T-helper 1 cell treated with Interleukin-12 subunit alpha and Interleukin-12 subunit beta and Interleukin-4 antibody, amounts not matched to agents 30 μg/mL and 1 μg/mL, for 36 hours (primary cell): ENCODE results near the gene RHOB.

Source experiments
- H3K27ac Mint-ChIP-seq: one replicate; pipeline ENCODE4 v1.8.0; 2021; ENCODE audit warnings: mild to moderate bottlenecking, mixed read lengths
- H3K27me3 Mint-ChIP-seq: one replicate; pipeline ENCODE4 v1.8.0; 2021; ENCODE audit warnings: low read depth, mixed read lengths
- H3K36me3 Mint-ChIP-seq: one replicate; pipeline ENCODE4 v1.8.0; 2021; ENCODE audit warnings: low read depth, mixed read lengths
- H3K4me1 Mint-ChIP-seq: one replicate; pipeline ENCODE4 v1.8.0; 2021; ENCODE audit warnings: low read depth, mixed read lengths
- H3K4me3 Mint-ChIP-seq: one replicate; pipeline ENCODE4 v1.8.0; 2021; ENCODE audit warnings: mild to moderate bottlenecking, moderate library complexity, mixed read lengths
- H3K9me3 Mint-ChIP-seq: one replicate; pipeline ENCODE4 v1.8.0; 2021; ENCODE audit warnings: mixed read lengths

Gene RHOB

DNA sequence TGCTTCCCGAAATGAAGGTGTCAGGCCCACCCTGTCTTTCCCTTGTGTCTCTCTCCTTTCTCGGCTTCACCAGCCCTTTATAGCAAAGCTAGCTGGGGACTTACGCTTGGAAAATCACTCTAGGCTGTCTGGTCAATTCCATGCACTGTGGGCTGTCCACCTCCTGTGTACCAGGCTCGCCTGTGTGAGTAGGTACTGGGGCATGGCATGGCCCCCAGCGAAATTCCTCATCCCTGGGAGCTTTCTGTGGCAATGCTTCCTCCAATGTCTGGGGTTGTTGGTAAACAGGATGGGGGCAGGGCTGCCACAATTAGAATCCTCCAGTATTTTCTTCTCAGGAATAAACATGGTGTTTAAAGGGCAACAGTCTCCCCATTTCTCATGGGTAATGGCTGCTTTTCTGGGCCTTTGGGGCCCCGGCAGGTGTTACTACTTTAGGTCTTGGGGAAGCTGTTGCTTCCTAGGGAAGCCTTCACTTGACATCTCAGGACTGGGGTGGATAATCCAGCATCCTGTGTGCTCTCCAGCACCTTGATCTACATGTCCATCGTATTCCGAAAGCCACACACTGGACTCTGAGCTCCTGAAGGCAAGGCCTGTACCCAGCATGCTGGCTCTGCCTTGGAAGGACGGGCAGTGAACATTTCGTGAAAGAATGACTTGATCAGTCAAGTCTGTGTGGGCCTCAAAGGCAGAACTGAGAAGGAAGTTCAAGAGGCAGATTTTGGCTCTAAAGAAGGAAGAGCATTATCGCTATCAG, 21.1 kb downstream of the RHOB start:
- Mint-ChIP-seq H3K27ac (no peak overlapping the region), H3K36me3 (no peaks in the 10 kb centered on the region), H3K9me3 (no peaks in the 10 kb centered on the region), H3K4me1 (no peaks in the 10 kb centered on the region), H3K4me3 (no peak overlapping the region), H3K27me3 (peaks cover 10% of the 10 kb centered on the region)

DNA sequence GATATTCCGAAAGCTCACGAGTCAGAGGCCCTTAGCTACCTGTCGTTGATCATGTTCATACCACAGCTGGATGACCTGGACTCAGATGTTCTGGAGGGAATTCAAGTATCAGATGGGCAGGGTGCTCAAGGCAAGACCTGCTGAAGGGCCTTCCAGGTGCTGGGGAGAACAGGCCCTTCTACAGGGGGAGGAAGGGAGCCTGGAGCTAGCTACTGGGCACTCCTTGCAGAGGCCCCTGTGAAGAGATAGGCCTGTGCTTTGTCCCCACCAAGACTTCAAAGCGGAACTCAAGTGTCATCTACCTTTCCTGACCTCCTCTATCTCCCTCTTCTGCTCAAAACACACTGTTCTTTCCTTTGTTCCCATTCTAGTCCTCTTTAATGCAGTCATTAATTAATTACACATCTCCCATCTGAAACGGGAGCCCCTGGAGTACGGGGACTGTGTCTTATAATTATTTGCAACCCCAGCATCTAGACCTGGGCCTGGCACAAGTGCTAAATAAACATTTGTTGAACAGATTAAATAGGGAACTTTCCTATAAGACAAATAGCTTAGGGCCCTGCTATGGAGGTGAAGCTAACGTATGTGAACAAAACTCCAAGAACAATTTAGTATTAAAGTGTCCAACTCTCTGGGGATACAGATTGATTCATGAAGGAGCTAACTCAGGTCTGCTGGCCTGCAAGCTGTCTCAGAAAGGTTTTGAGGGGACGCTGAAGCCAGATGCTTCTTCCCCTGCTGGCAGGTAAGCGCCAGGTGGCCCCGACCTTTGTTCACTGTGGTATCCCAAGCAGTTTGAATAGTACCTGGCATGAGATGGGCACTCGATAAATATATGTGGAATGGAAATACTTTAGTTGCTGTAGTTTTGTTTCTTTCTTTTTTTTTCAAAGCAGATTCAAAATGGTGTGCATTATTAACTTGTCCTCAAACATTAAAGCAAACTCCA, 22.0 kb downstream of the RHOB start:
- Mint-ChIP-seq H3K9me3 (no peaks in the 10 kb centered on the region), H3K36me3 (no peaks in the 10 kb centered on the region), H3K4me1 (no peaks in the 10 kb centered on the region), H3K27ac (no peak overlapping the region), H3K4me3 (no peak overlapping the region), H3K27me3 (peaks cover 5% of the 10 kb centered on the region)

DNA sequence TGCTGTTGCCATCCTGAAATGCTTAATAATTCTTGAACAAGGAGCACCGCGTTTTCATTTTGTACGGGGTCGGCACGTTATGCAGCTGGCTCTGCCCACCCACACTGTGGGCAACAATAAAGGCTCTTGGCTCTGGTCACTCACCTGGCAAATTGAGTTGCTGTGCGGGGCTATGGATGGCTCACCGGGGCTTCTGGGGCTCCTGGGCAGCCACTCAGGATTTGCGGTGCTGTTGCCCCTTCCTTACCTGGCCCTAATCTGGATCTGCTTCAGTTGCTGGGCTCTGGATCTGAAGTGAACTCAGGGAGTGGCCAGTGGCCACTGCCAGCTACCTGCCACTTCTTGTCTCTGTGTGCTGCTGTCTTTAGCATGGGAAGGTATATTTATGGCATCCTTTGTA, 22.7 kb downstream of the RHOB start:
- Mint-ChIP-seq H3K27ac (no peak overlapping the region), H3K27me3 (peaks cover 3% of the 10 kb centered on the region), H3K9me3 (no peaks in the 10 kb centered on the region), H3K4me1 (no peaks in the 10 kb centered on the region), H3K4me3 (no peak overlapping the region), H3K36me3 (no peaks in the 10 kb centered on the region)

DNA sequence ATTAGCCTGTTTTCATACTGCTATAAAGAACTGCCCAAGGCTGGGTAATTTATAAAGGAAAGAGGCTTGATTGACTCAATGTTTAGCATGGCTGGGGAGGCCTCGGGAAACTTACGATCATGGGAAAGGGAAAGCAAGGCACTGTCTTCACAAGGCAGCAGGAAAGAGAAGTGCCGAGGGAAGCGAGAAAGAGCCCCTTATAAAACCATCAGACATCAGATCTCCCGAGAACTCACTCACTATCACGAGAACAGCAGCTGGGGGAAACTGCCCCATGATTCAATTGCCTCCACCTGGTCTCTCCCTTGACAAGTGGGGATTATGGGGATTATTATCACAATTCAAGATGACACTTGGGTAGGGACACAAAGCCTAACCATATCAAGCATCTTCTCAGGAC, 23.3 kb downstream of the RHOB start:
- no peaks in the 10 kb centered on the region for H3K36me3 Mint-ChIP-seq
- H3K27ac Mint-ChIP-seq: no peak overlapping the region
- no peak overlapping the region for H3K4me3 Mint-ChIP-seq
- H3K4me1 Mint-ChIP-seq: no peaks in the 10 kb centered on the region
- peaks cover 3% of the 10 kb centered on the region for H3K27me3 Mint-ChIP-seq
- no peaks in the 10 kb centered on the region for H3K9me3 Mint-ChIP-seq

DNA sequence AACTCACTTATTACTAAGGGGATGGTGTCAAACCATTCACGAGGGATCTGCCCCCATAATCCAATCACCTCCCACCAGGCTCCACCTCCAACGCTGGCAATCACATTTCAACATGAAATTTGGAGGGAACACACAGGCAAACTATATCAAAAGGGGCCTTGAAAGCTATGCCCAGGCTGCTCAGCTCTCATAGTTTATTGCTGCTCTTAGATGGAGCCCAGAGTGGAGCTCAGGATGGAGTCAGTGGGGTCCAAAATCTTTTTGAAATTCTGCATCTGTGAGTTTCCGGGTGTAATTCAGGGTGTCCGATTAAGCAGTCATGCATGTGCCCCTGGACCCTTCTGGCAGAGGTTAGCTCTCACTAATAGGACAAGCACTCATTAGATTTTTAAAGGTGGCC, 24.3 kb downstream of the RHOB start:
- no peak overlapping the region for H3K4me3 Mint-ChIP-seq
- H3K27ac Mint-ChIP-seq: no peak overlapping the region
- no peaks in the 10 kb centered on the region for H3K9me3 Mint-ChIP-seq
- H3K27me3 Mint-ChIP-seq: peaks cover 3% of the 10 kb centered on the region
- H3K36me3 Mint-ChIP-seq: no peaks in the 10 kb centered on the region
- H3K4me1 Mint-ChIP-seq: no peaks in the 10 kb centered on the region

DNA sequence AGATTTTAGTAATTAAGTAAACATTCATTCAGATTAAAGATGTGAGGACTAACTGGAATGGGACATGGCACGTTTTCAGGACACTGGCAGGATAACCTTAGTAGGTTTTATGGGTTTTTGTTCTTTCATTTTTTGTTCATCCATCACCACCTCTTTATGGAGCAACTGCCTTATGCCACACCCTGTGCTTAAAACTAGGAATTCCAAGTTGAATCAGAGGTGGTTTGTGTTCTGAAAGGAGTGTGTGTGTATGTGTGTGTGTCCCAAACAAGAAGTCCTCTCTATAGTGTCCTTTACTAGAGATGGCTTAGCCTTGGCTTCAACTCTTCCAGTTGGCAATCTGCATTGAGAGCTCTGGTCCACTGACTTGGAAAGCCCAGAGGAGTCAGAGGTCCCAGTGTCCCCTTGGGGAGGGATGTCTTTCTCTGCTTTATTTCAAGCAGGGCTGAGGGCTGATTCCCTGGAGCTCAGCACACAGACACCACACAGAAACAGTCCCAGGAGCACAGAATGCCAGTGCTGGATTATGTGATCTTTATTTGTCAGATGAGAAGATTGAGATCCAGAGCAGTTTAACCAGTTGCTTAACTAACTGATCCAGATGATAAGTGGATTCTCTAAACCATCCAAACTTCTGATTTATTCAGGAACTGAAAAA, 25.2 kb downstream of the RHOB start:
- H3K36me3 Mint-ChIP-seq: no peaks in the 10 kb centered on the region
- H3K27ac Mint-ChIP-seq: no peak overlapping the region
- H3K4me3 Mint-ChIP-seq: no peak overlapping the region
- peaks cover 3% of the 10 kb centered on the region for H3K27me3 Mint-ChIP-seq
- no peaks in the 10 kb centered on the region for H3K4me1 Mint-ChIP-seq
- H3K9me3 Mint-ChIP-seq: no peaks in the 10 kb centered on the region

DNA sequence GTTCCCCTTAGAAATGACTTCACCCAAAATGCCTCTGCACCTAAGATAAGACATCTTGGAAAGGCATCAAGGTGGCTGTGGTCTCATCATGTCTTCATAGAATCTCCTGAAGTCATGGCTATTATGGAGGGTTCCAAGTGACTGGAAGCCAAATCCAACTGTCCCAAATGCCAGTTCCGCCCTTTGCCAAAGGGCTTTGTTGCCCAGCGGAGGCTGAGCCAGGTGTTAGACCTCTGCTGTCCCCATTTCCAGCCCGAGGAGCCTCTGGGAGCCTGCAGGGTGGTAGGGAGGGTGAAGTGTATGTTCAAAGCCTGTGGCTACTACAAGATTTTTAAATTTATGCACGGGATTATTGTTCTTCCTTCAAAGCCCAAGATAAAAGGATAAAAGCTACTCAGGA, 25.7 kb downstream of the RHOB start:
- no peaks in the 10 kb centered on the region for H3K36me3 Mint-ChIP-seq
- H3K4me1 Mint-ChIP-seq: no peaks in the 10 kb centered on the region

DNA sequence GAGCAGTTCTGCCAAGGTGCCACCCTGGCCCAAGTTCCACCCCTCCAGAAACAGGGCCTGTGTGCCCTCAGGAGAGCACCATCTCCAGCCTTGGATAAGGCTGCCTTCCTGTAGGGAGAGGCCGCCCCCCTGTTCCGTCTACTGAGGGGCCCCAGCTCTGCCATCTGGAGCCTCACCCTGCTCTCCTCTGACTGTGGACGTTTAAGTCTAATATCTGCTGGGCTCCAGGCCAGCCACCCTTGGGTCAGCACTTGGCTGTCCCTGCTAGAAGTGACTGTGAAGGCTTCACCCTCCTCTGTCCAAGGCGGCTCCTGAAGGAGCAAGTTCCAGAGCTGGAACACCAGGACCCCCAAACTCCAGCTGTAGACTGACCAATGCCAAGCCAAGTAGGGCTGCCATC, 26.3 kb downstream of the RHOB start:
- Mint-ChIP-seq H3K9me3 (no peaks in the 10 kb centered on the region), H3K36me3 (no peaks in the 10 kb centered on the region), H3K27me3 (peaks cover 3% of the 10 kb centered on the region), H3K4me3 (no peak overlapping the region), H3K27ac (no peak overlapping the region), H3K4me1 (no peaks in the 10 kb centered on the region)

More for the DNA sequence above, 25.7 kb downstream of the RHOB start:
- Mint-ChIP-seq H3K4me3 (no peak overlapping the region), H3K27ac (no peak overlapping the region), H3K9me3 (no peaks in the 10 kb centered on the region), H3K27me3 (peaks cover 3% of the 10 kb centered on the region)

DNA sequence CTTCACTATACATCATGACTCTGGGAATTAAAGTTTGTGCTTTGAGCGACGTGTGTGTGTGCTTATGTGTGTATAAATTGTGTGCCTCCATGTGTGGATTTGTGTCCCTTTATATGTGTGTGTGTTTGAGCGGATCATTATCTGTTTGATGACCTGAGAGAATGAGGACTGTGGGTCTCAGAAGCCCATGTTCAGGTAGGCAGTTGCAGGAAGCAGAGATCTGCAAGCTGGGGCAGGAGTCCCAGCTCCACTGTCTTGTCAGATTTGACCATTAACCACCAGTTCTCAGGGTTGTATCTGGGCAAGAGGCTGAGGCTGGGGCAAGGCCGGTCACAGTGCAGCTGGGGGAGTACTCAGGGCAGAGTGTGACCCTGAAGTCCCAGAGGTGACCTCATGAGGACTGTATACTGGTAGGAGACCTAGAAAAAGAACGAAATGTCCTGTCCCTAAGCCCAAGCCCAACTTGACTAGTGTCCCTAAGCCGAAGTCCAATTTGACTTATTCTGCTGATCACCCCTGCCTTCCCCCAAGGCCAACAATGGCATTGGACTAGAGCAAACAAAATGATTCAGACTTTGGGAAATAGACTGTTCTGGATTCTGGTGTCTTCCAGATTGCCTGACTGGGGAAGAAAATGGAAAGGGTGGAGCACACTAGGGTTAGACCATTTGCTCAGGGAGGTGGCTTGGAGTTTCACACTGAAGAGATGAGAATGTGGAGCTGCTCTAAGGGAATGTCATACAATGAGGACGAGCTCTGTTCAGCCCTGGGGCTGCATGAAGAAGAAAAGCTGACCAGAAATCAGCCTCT, 28.1 kb downstream of the RHOB start:
- no peak overlapping the region for H3K4me3 Mint-ChIP-seq
- no peaks in the 10 kb centered on the region for H3K4me1 Mint-ChIP-seq
- H3K9me3 Mint-ChIP-seq: no peaks in the 10 kb centered on the region
- H3K27ac Mint-ChIP-seq: no peak overlapping the region
- H3K36me3 Mint-ChIP-seq: no peaks in the 10 kb centered on the region
- H3K27me3 Mint-ChIP-seq: peaks cover 3% of the 10 kb centered on the region

DNA sequence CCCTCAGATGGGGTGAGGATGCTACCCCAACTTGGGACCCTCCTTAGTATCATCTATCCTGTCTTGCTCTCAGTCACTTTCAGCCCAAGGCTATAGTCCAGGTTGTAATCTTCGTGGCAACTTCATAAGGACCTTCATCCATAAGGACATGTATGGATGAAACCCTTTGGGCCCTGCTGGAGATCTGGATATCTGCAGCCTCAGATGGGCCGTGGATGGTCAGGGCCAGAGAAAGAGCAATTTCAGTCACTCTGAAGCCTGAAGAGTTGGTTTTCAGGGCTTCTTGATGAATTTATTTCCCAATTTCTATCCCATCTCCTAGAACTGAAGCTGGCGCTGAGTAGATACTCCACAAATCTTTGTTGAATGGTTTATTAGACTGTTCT, 28.7 kb downstream of the RHOB start:
- Mint-ChIP-seq H3K27ac (no peak overlapping the region), H3K9me3 (no peaks in the 10 kb centered on the region), H3K4me1 (no peaks in the 10 kb centered on the region), H3K4me3 (no peak overlapping the region), H3K27me3 (peaks cover 3% of the 10 kb centered on the region), H3K36me3 (no peaks in the 10 kb centered on the region)

DNA sequence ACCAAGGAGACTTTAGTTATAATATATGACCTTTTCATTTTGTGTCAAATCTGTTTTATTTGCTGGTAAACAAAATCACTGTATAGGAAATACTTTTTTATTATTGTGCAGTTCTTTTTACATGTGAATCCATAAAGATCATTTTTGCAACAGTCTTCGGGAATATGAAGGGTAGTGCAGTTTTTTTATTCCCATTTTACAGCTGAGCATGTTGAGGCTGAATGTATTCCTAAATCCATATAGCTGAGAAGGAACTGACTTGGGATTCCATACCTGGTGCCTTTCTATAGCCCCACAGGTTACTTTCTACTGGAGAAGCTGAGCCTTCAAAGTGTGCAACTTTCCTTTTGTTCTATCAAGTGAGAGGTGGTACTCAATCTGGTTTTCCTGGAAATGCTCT, 29.6 kb downstream of the RHOB start:
- Mint-ChIP-seq H3K4me3 (no peak overlapping the region), H3K36me3 (no peaks in the 10 kb centered on the region), H3K9me3 (no peaks in the 10 kb centered on the region), H3K27ac (no peak overlapping the region), H3K4me1 (no peaks in the 10 kb centered on the region), H3K27me3 (peaks cover 3% of the 10 kb centered on the region)

DNA sequence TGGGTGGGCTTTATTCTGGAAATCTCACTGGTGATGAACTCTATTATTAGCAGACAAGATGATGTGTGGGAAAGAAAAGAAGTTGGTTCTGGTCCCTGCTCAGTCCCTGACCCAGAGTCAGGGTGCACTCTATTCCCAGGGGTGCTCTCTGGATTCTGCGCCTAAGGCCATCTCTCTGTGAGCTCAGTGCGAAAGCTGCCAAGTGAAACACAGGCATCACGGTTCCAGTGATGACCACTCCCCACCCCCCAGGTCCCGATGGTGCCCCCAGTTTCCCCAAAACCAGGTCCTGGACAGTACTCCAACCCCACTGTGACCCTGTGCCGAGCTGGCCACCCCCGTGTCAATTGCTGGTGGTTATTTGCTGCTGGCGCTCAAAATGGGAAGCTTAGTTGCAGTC, 30.1 kb downstream of the RHOB start:
- no peak overlapping the region for H3K4me3 Mint-ChIP-seq
- H3K9me3 Mint-ChIP-seq: no peaks in the 10 kb centered on the region
- peaks cover 4% of the 10 kb centered on the region for H3K27me3 Mint-ChIP-seq
- H3K27ac Mint-ChIP-seq: no peak overlapping the region
- no peaks in the 10 kb centered on the region for H3K4me1 Mint-ChIP-seq
- no peaks in the 10 kb centered on the region for H3K36me3 Mint-ChIP-seq

DNA sequence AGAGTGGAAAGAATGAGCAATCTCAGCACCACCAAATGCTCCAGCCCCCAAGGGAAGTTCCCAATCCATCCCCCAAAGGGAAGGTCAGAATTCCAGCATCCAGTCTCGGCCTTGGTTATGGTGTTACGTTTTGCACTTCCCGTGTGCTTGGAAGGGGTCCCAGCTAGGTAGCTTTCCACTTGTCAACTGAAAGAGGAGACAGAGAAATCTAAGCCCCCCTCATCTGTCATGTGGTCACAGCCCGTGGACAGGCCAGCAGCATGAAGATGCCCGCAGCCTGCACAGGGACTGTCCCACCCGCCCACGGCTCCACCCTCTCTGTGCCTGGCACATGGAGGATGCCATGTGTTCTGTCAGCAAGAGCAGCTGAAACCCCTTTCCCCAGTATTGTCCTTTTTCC, 32.1 kb downstream of the RHOB start:
- Mint-ChIP-seq H3K27me3 (peaks cover 5% of the 10 kb centered on the region), H3K36me3 (no peaks in the 10 kb centered on the region), H3K4me1 (no peaks in the 10 kb centered on the region), H3K9me3 (no peaks in the 10 kb centered on the region), H3K27ac (no peak overlapping the region), H3K4me3 (no peak overlapping the region)

DNA sequence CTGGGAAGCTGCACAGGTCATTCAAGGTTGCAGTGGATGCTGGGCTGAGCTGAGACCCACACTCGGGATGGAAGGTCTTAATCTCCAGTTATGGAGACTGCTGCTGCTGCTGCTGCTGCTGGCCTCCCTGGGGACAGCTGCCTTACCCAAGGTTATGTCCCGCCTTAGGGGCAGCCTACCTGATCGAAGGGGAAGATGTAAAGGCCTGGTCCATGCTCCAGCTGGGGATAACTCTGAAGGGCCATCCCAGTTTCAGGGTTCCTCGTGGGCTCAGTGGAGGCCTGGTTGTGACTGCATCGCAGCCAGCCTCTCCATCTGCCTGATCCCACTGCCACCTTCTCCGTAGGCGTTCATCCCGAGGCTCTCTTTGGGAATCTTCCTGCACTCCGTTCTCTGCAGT, 33.0 kb downstream of the RHOB start:
- Mint-ChIP-seq H3K36me3 (no peaks in the 10 kb centered on the region), H3K27me3 (peaks cover 5% of the 10 kb centered on the region), H3K27ac (no peak overlapping the region), H3K9me3 (no peaks in the 10 kb centered on the region), H3K4me3 (no peak overlapping the region), H3K4me1 (no peaks in the 10 kb centered on the region)
